ENCODE data around the gene MAD2L2. TPM values are rescaled to one million over a fixed set of nuclear protein-coding genes. Genes with fewer than 3 reads are reported as not detected.

MAD2L2 gene
- total RNA-seq, 1 experiment from 2014 or later = 93.8 TPM

DNA sequence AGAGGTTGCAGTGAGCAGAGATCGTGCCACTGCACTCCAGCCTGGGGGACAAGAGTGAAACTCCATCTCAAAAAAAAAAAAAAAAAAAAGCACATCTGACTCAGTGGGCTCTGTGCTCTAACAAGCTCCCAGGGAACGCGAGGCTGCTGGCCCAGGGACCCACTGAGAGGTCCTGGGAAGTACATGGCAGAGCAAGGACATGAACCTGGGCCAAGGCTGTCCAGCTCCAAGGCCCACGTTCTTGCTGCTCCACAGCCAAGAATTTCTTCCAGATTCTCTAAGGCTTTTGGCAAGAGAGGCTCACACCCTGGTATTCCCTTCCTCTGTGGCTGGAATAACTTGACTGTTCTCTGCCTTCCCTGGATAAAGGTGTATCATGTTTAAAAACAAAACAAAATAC lies 39.6 kb upstream of the MAD2L2 start:
- H3K9me3 ChIP-seq (ENCODE audit: control insufficient read depth in 1 of 2, insufficient read depth in 1 of 2, low read depth in 1 of 2, low read length in 2 of 2) = no peaks in the 10 kb centered on the region
- no peak overlapping the region for H3K27ac ChIP-seq (ENCODE audit: low read depth, low read length)
- CTCF ChIA-PET = no interaction called here
- intact Hi-C loops (cut with micrococcal nuclease) = no loop called here
- no peaks in the 10 kb centered on the region for H4K20me1 ChIP-seq (ENCODE audit: insufficient read depth)
- no peak overlapping the region for H3K4me3 ChIP-seq (replicated peaks in 1 of 2; ENCODE audit: low read depth in 1 of 2, low read length in 2 of 2)
- TF ChIP-seq SIN3A (IDR thresholded peaks at IDR 0.05; ENCODE audit: low read depth) = no peak
- no peak for TF ChIP-seq CEBPB (IDR thresholded peaks at IDR 0.05; ENCODE audit: low read depth)
- TF ChIP-seq YY1 (IDR thresholded peaks at IDR 0.05; ENCODE audit: extremely low read depth, insufficient replicate concordance, low read depth, low read length) = no peak
- TF ChIP-seq, protein P1, sequence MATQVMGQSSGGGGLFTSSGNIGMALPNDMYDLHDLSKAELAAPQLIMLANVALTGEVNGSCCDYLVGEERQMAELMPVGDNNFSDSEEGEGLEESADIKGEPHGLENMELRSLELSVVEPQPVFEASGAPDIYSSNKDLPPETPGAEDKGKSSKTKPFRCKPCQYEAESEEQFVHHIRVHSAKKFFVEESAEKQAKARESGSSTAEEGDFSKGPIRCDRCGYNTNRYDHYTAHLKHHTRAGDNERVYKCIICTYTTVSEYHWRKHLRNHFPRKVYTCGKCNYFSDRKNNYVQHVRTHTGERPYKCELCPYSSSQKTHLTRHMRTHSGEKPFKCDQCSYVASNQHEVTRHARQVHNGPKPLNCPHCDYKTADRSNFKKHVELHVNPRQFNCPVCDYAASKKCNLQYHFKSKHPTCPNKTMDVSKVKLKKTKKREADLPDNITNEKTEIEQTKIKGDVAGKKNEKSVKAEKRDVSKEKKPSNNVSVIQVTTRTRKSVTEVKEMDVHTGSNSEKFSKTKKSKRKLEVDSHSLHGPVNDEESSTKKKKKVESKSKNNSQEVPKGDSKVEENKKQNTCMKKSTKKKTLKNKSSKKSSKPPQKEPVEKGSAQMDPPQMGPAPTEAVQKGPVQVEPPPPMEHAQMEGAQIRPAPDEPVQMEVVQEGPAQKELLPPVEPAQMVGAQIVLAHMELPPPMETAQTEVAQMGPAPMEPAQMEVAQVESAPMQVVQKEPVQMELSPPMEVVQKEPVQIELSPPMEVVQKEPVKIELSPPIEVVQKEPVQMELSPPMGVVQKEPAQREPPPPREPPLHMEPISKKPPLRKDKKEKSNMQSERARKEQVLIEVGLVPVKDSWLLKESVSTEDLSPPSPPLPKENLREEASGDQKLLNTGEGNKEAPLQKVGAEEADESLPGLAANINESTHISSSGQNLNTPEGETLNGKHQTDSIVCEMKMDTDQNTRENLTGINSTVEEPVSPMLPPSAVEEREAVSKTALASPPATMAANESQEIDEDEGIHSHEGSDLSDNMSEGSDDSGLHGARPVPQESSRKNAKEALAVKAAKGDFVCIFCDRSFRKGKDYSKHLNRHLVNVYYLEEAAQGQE (IDR thresholded peaks at IDR 0.05; ENCODE audit: low read depth) = no peak
- TF ChIP-seq ZNF274 (IDR thresholded peaks at IDR 0.05; ENCODE audit: low read depth, low read length) = no peak
- no peak for TF ChIP-seq ZFX (IDR thresholded peaks at IDR 0.05)
- no peak for TF ChIP-seq ELF1 (IDR thresholded peaks at IDR 0.05; ENCODE audit: borderline replicate concordance, low read depth)
- no peak for TF ChIP-seq CBX3 (IDR thresholded peaks at IDR 0.05; ENCODE audit: low read depth)
- TF ChIP-seq, protein P2, sequence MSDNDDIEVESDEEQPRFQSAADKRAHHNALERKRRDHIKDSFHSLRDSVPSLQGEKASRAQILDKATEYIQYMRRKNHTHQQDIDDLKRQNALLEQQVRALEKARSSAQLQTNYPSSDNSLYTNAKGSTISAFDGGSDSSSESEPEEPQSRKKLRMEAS (IDR thresholded peaks at IDR 0.05) = no peak
- TF ChIP-seq RAD21 (IDR thresholded peaks at IDR 0.05; ENCODE audit: low read depth) = no peak
- TF ChIP-seq JUND (IDR thresholded peaks at IDR 0.05) = no peak
- TF ChIP-seq POLR2AphosphoS5 (IDR thresholded peaks at IDR 0.05; ENCODE audit: low read depth, low read length) = no peak
- TF ChIP-seq, protein P3, sequence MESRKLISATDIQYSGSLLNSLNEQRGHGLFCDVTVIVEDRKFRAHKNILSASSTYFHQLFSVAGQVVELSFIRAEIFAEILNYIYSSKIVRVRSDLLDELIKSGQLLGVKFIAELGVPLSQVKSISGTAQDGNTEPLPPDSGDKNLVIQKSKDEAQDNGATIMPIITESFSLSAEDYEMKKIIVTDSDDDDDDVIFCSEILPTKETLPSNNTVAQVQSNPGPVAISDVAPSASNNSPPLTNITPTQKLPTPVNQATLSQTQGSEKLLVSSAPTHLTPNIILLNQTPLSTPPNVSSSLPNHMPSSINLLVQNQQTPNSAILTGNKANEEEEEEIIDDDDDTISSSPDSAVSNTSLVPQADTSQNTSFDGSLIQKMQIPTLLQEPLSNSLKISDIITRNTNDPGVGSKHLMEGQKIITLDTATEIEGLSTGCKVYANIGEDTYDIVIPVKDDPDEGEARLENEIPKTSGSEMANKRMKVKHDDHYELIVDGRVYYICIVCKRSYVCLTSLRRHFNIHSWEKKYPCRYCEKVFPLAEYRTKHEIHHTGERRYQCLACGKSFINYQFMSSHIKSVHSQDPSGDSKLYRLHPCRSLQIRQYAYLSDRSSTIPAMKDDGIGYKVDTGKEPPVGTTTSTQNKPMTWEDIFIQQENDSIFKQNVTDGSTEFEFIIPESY (IDR thresholded peaks at IDR 0.05; ENCODE audit: extremely low read depth, insufficient replicate concordance, low read length) = no peak
- TF ChIP-seq, protein P4, sequence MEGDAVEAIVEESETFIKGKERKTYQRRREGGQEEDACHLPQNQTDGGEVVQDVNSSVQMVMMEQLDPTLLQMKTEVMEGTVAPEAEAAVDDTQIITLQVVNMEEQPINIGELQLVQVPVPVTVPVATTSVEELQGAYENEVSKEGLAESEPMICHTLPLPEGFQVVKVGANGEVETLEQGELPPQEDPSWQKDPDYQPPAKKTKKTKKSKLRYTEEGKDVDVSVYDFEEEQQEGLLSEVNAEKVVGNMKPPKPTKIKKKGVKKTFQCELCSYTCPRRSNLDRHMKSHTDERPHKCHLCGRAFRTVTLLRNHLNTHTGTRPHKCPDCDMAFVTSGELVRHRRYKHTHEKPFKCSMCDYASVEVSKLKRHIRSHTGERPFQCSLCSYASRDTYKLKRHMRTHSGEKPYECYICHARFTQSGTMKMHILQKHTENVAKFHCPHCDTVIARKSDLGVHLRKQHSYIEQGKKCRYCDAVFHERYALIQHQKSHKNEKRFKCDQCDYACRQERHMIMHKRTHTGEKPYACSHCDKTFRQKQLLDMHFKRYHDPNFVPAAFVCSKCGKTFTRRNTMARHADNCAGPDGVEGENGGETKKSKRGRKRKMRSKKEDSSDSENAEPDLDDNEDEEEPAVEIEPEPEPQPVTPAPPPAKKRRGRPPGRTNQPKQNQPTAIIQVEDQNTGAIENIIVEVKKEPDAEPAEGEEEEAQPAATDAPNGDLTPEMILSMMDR (IDR thresholded peaks at IDR 0.05 in 2 of 3, conservative IDR thresholded peaks at IDR 0.05 in 1 of 3; ENCODE audit: borderline replicate concordance in 1 of 3, insufficient read depth in 1 of 3, low read depth in 2 of 3, low read length in 2 of 3) = no peak
- TF ChIP-seq SRF (IDR thresholded peaks at IDR 0.05; ENCODE audit: low read depth) = no peak
- TF ChIP-seq EZH2 (IDR thresholded peaks at IDR 0.05) = no peak
- TF ChIP-seq EGR1 (IDR thresholded peaks at IDR 0.05; ENCODE audit: low read depth) = no peak
- no peak for TF ChIP-seq EZH2phosphoT487 (IDR thresholded peaks at IDR 0.05; ENCODE audit: borderline replicate concordance)
- TF ChIP-seq, protein P5, sequence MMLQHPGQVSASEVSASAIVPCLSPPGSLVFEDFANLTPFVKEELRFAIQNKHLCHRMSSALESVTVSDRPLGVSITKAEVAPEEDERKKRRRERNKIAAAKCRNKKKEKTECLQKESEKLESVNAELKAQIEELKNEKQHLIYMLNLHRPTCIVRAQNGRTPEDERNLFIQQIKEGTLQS (IDR thresholded peaks at IDR 0.05) = no peak
- ATAC-seq = no peak
- RAD21 ChIA-PET (ENCODE audit: low non-redundant PET in 1 of 2, low total read pairs in 2 of 2, uncharacterized antibody in 2 of 2, unreplicated experiment in 2 of 2) = interaction anchor here in 1 of 2 experiments (1.9 kb wide), 1 partner anchor 70 kb away, joined by 7 read pairs; no protein-coding TSS in a partner anchor
- BruUV-seq (replicated peaks) = no TSS peak
- H2AFZ ChIP-seq (ENCODE audit: low read depth, low read length, poor library complexity, severe bottlenecking) = no peak overlapping the region
- H3K4me1 ChIP-seq (ENCODE audit: control insufficient read depth in 1 of 2, insufficient read depth in 2 of 2, low read length in 2 of 2) = peaks cover 0 to 16% of the 10 kb centered on the region in 2 experiments; a peak in 2 of 4 replicates
- no peak overlapping the region for H3K4me2 ChIP-seq (ENCODE audit: low read length)
- no peaks in the 10 kb centered on the region for H3K79me2 ChIP-seq (ENCODE audit: insufficient read depth, low read length)
- H3K36me3 ChIP-seq (ENCODE audit: control insufficient read depth in 1 of 2, insufficient read depth in 2 of 2, low read length in 2 of 2) = no peaks in the 10 kb centered on the region
- H3K9ac ChIP-seq (ENCODE audit: low read length) = no peak overlapping the region
- DNase-seq (ENCODE audit: low read depth, low spot score) = no peak
- H3K27me3 ChIP-seq (ENCODE audit: insufficient read depth, low read length) = no peaks in the 10 kb centered on the region
- POLR2A ChIA-PET = no interaction called here
- H3K9me2 ChIP-seq (ENCODE audit: insufficient read depth) = no peaks in the 10 kb centered on the region

Data from HCT116 (cell line).